Renal cortical epithelial cell (primary cell): ENCODE results near the gene ACTRT2. TPM values are rescaled to one million over a fixed set of nuclear protein-coding genes. Genes with fewer than 3 reads are reported as not detected.

Experiments used
- DNase-seq: peaks from one replicate; pipeline ENCODE4 v3.0.0-alpha.2; 2011; ENCODE audit warnings: low read depth
- total RNA-seq: library from RNA; depleted of rRNA; stranded (reverse); fragments of >200 nt; gene quantifications from 2 replicates; pipeline ENCODE4 v1.2.3, GENCODE V29; 2014

Gene ACTRT2
- total RNA-seq, 1 donor from 2014 or later: not detected

- DNase-seq: no peak
These were observed 32.2 kb downstream of the ACTRT2 start for GRCh38 chr1:3053366-3053980.

- no peak for DNase-seq
These were observed 32.7 kb downstream of the ACTRT2 start for GRCh38 chr1:3053986-3054385.

DNA sequence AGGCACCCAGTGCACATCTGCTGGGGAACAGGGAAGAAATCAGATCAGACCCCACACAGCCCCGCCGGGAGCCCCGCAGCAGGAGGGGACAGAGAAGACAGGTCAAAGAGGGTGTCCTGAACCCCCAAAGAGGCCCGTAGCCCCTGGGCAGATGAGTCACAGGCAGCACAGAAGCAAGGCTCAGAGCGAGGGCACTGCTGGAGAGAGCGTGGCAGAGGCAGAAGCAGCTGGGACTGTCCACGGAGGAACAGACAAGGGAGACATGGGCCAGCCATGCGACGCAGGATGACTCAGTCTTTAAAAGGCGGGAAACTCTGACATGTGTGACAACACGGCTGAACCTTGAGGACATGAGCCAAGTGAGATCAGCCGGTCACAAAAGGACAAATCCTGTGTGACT, 33.2 kb downstream of the ACTRT2 start:
- DNase-seq: no peak

- DNase-seq: no peak
These were observed 33.8 kb downstream of the ACTRT2 start for GRCh38 chr1:3055051-3055450.

- DNase-seq: no peak
These were observed 35.4 kb downstream of the ACTRT2 start for GRCh38 chr1:3056641-3057040.

- DNase-seq: no peak
These were observed 37.2 kb downstream of the ACTRT2 start for GRCh38 chr1:3058263-3059030.

DNA sequence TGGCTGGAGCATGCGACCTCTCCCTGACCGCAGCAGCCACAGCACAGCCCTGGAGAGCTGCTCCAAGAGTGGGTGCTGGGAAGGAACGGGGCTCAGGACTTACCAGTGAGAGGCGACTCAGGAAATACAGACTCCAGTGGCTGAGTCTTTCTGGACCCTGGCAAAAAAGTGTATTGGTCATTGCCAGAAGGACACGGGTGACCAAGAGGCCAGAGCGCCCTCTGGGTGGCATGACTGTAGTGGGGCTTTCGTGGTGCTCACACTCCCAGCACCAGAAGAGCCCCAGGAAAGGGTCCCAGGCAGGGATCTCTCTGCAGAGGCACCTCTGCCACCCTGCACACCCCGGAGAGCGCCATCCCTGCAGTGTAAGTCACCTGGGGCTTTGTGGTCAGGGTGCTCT, 38.9 kb downstream of the ACTRT2 start:
- DNase-seq: no peak

DNA sequence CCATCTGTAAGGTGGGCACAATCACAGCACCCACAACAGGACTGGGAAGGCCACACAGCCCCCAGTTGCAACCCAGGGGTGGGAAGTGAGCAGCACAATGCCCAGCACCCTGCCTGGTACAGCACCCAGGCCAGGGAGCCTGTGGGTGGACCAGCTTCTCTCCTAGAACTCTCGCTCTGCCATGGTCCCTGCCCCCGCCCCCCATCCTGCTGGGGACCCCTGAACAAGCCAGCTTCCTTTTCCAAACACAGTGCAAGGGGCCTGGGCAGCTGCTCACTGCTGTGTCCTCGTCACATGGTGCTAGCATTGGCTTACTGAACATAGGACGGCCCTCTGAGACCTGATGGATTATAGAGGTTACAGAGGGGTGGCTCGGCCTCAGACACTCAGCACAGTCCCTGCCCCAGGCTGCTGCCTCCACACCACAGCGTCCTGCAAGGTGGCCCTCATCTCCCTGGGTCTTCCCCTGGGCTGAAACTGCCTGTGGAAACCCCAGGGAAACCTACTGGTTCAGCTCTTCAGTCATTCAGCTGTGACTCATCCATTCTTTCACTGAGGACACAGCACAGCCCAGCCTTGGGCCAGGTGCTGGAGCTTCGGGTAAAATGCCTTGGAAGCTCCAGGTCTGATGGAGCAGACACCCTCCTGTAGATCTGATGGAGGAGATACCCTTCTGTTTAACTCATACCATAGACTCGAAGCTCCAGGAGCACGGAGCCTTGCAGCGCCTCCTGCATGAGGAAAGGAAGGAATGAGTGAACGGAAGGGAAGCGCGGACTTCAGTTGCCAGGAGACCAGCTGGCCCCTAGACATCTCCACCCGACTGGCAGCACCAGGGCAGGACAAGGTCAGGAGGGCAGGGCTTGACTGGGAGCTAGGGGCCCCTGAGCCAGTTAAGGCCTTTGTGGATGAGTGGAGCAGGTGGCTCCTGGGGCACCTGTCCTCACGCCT, 39.6 kb downstream of the ACTRT2 start:
- peak; percentile 33 for DNase-seq

DNA sequence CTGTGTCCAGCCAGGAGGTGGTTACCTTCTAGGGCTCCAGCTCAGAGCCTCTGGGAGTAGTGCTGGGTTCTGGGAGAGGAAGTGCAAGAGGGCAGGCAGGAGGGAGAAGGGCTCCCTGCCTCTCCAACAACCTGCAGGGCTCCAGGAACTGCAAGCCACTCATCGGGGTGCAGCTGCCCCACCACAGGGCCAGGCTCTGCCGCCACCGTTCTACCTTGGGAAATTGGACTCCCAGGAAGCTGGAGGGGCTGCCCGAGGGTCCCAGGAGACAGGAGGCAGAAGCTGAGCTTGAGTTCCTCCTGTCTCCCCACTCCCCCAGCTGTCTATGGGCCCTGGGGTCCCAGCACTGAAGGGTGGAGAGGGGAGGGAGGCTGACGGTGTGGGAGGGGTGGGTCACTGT, 40.3 kb downstream of the ACTRT2 start:
- no peak for DNase-seq

DNA sequence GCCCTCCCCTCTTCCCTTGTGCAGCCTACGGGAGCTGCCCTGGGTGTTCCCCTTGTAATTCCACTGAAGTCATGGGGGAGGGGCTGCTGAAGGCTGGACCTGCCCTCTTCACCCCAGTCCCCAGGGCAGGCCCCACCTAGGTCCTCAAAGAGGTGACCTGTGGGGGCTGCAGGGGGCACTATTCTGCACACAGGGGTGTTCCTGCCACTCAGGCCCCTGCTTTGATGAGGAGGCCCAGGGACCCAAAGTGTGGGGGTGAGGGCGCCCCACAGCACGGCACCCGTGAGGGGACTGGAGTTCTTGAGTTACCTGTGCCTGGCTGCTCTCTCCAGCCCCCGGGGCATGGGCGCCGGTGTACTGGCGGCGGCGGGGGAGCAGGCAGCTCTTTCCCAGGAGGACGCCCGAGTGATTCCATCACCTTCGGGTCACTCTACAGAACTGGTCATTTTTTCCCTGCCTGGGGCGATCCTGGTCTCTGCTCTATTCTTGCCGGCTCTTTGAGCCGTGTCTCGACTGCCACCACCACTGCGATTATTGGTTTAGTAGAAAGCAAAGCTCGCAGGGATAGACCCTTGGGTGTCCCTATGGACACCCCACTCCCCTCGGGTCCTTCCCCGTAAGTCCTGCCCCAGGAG, 40.8 kb downstream of the ACTRT2 start:
- DNase-seq: no peak

- no peak for DNase-seq
These were observed 41.5 kb downstream of the ACTRT2 start for GRCh38 chr1:3062616-3063378.

- no peak for DNase-seq
These were observed 42.4 kb downstream of the ACTRT2 start for GRCh38 chr1:3063379-3064295.

GRCh38 chr1:3064296-3064850, 43.1 kb downstream of the ACTRT2 start:
- no peak for DNase-seq

DNA sequence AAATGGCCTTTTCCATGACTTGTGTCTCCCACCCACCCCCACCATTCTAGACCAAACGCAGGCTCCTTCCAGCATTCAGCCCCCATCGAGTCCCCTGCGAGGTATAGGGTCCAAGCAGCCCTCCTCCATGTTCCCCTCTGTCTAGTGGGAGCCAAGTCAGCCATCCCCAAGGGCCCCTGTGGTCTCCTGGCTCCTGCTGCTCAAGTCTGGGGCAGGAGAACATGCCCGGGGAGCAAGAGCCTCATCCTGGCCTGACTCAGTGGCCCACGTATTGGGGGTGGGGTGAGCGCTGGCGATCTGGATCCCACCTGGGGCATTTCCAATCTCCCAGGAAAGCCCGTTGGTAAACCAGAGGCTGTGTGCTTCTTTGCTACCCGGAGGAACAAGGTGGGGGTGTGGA, 43.6 kb downstream of the ACTRT2 start:
- DNase-seq: no peak

GRCh38 chr1:3065396-3065795, 44.1 kb downstream of the ACTRT2 start:
- no peak for DNase-seq

- DNase-seq: no peak
These were observed 44.5 kb downstream of the ACTRT2 start for GRCh38 chr1:3065797-3066196.

- DNase-seq: no peak
These were observed 45.0 kb downstream of the ACTRT2 start for GRCh38 chr1:3066250-3066711.

- DNase-seq: no peak
These were observed 45.6 kb downstream of the ACTRT2 start for GRCh38 chr1:3066826-3067225.

- DNase-seq: no peak
These were observed 46.0 kb downstream of the ACTRT2 start for GRCh38 chr1:3067301-3067670.
